Smooth muscle cell (in vitro differentiated cells): Measurements from ENCODE around the gene CD200. TPM values are rescaled to one million over a fixed set of nuclear protein-coding genes. Genes with fewer than 3 reads are reported as not detected.

Source experiments
- DNase-seq: peaks from one replicate; lab custom pipeline; 2025; ENCODE audit not compliant: unreplicated experiment; lab: John Stamatoyannopoulos, UW
- H2AFZ ChIP-seq: fragments of 200-600 bp; sonication (generic); 2 replicates; pipeline ENCODE4 v1.6.0; 2016; ENCODE audit warnings: antibody characterized with exemption, low read depth, mild to moderate bottlenecking
- H3F3A ChIP-seq: fragments of 200-600 bp; sonication (generic); 2 replicates; pipeline ENCODE4 v1.6.0; 2017; ENCODE audit warnings: antibody characterized with exemption, low read depth
- H3K27ac ChIP-seq: fragments of 200-600 bp; sonication (generic); 2 replicates; pipeline ENCODE4 v1.5.1; 2016; ENCODE audit warnings: low read depth, mild to moderate bottlenecking
- H3K27me3 ChIP-seq: fragments of 200-600 bp; sonication (generic); 2 replicates; pipeline ENCODE4 v1.6.1; 2016; ENCODE audit warnings: low read depth, mild to moderate bottlenecking
- H3K36me3 ChIP-seq: fragments of 200-600 bp; sonication (generic); 2 replicates; pipeline ENCODE4 v1.5.1; 2016; ENCODE audit warnings: low read depth
- H3K4me1 ChIP-seq: fragments of 200-600 bp; sonication (generic); 2 replicates; pipeline ENCODE4 v1.5.1; 2016; ENCODE audit warnings: low read depth
- H3K4me2 ChIP-seq: fragments of 200-600 bp; sonication (generic); 2 replicates; pipeline ENCODE4 v1.6.0; 2016; ENCODE audit warnings: mild to moderate bottlenecking
- H3K4me3 ChIP-seq: fragments of 200-600 bp; sonication (generic); 2 replicates; pipeline ENCODE4 v1.5.1; 2016; ENCODE audit warnings: mild to moderate bottlenecking
- H3K79me2 ChIP-seq: fragments of 200-600 bp; sonication (generic); 2 replicates; pipeline ENCODE4 v1.6.0; 2016; ENCODE audit warnings: low read depth, mild to moderate bottlenecking
- H3K9ac ChIP-seq: fragments of 200-600 bp; sonication (generic); 2 replicates; pipeline ENCODE4 v1.6.0; 2016; ENCODE audit warnings: low read depth
- H3K9me3 ChIP-seq: fragments of 200-600 bp; sonication (generic); replicated peaks from 2 replicates; pipeline ENCODE4 v1.5.1; 2016; ENCODE audit warnings: low read depth
- H4K20me1 ChIP-seq: fragments of 200-600 bp; sonication (generic); 2 replicates; pipeline ENCODE4 v1.6.0; 2016; ENCODE audit warnings: low read depth
- WGBS: methylation state at CpG from one replicate; pipeline ENCODE4 v1.1.7; 2016; ENCODE audit warnings: low lambda C conversion rate; 5-methylcytosine and 5-hydroxymethylcytosine counted together
- polyA plus RNA-seq: library from polyadenylated mRNA; unstranded; fragments of >200 nt; fragmentation: Nextera tagmentation; extraction: Ambion mirVana; gene quantifications from 2 replicates; pipeline ENCODE4 v1.2.1, GENCODE V29; 2016
- total RNA-seq: library from RNA; depleted of rRNA; stranded (reverse); fragments of >200 nt; gene quantifications from 2 replicates; pipeline ENCODE4 v1.2.3, GENCODE V29; 2014
- TF ChIP-seq, protein P1 (sequence below): fragments of 200-600 bp; sonication (generic); IDR thresholded peaks from 2 replicates; pipeline ENCODE4 v1.5.1; 2017; ENCODE audit warnings: borderline replicate concordance, mild to moderate bottlenecking, antibody characterized with exemption; ENCODE audit not compliant: insufficient read depth, poor library complexity, severe bottlenecking

CD200 gene
- total and polyA plus RNA-seq, 2 experiments from 2014 or later: 10.0 to 12.4 TPM

DNA sequence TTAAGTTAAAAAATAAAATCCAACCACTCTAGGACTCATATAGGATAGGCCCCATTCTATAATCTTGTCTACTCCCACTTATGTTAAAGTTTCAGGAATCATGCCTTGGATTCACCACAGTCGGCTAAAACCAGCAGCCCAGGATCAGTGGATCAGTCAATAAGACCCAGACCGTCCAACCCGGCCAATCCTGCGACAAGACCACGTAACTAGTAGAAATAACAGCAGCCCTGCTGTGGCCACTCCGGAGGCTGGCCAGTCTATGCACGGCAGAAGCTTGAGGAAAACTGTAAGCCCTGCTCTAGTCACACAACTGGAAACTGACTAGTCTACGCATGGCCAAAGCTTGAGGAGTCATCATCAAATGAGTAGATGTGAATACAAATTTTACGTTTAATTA is 26.1 kb upstream of the CD200 start:
- H3F3A ChIP-seq: no peaks in the 10 kb centered on the region
- no peak overlapping the region for H3K9ac ChIP-seq
- WGBS: 90% methylated on average over 9 of the region's 9 CpGs
- H3K27ac ChIP-seq: no peak overlapping the region
- H3K4me2 ChIP-seq: no peak overlapping the region
- H3K4me1 ChIP-seq: peaks cover 43% of the 10 kb centered on the region
- no peaks in the 10 kb centered on the region for H3K36me3 ChIP-seq
- H3K9me3 ChIP-seq: no peaks in the 10 kb centered on the region
- no peaks in the 10 kb centered on the region for H3K79me2 ChIP-seq
- TF ChIP-seq, protein P1, sequence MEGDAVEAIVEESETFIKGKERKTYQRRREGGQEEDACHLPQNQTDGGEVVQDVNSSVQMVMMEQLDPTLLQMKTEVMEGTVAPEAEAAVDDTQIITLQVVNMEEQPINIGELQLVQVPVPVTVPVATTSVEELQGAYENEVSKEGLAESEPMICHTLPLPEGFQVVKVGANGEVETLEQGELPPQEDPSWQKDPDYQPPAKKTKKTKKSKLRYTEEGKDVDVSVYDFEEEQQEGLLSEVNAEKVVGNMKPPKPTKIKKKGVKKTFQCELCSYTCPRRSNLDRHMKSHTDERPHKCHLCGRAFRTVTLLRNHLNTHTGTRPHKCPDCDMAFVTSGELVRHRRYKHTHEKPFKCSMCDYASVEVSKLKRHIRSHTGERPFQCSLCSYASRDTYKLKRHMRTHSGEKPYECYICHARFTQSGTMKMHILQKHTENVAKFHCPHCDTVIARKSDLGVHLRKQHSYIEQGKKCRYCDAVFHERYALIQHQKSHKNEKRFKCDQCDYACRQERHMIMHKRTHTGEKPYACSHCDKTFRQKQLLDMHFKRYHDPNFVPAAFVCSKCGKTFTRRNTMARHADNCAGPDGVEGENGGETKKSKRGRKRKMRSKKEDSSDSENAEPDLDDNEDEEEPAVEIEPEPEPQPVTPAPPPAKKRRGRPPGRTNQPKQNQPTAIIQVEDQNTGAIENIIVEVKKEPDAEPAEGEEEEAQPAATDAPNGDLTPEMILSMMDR: no peak
- no peaks in the 10 kb centered on the region for H3K27me3 ChIP-seq
- no peaks in the 10 kb centered on the region for H4K20me1 ChIP-seq
- no peak overlapping the region for H3K4me3 ChIP-seq
- H2AFZ ChIP-seq: no peak overlapping the region
- no peak for DNase-seq

DNA sequence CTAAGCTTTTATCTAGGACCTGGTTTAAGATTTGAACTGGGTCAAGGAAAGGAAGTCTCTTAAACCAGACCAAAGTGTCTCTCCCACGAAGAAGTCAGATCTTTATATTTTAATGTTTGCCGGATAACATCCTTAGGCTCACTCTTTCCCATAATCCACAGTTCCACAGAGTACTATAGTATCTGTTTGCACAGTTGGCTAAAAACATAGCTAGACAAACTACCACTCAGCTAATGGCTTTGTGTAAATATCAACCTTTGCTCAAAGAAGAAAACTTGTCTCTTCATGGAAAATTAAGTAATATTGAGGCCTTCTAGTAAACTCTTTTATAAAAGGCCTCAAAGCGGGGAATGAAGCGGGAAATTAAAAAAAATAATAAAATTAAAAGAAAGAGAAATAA is 25.4 kb upstream of the CD200 start:
- H3K4me2 ChIP-seq: no peak overlapping the region
- 70% methylated on average over 4 of the region's 4 CpGs for WGBS

DNA sequence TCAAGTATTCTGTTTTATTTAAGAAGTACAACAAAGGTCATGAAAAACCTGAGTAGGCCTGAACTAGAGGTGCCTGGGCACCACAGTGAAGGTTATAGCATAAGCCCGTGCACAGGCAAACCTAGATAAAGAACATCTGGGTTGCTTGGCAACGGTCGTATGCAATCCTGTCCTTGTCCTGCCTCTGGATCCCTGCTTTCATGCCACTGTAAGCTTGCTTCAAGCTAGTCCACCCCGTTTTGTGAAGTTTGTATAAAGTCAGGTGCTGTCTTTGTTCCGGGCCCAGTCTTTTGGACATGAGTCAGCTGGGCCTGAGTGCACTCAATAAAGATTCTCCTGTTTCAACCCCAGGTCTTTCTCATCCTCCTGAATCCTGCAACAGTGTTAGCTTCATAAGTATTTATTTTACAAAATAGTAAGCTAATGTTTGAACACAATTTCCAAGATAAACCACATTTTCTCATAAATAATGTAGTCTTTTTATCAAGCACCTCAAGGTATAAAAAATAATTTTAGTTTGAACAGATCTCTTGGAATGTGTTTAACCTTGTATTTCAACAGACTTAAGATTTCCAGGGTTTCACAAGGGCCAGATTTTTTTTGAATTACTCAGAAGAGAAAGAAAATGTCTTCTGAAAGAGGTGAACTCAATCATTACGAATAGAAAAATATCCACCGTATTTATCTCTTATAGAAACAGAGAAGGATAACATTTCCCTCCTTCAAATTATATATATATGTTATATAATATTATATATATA is 24.6 kb upstream of the CD200 start:
- Histone ChIP-seq H3K27ac (peak overlapping the region; percentile 71), H3K9ac (peak overlapping the region; percentile 30)
- DNase-seq: no peak

More for the DNA sequence above, 25.4 kb upstream of the CD200 start:
- Histone ChIP-seq H3K9me3 (no peaks in the 10 kb centered on the region), H3K27ac (peak overlapping the region; percentile 71), H3K4me1 (peaks cover 40% of the 10 kb centered on the region), H3K27me3 (no peaks in the 10 kb centered on the region), H3F3A (no peaks in the 10 kb centered on the region), H3K4me3 (no peak overlapping the region), H4K20me1 (no peaks in the 10 kb centered on the region), H3K79me2 (no peaks in the 10 kb centered on the region), H3K36me3 (no peaks in the 10 kb centered on the region), H3K9ac (no peak overlapping the region), H2AFZ (no peak overlapping the region)
- no peak for DNase-seq
- TF ChIP-seq, protein P1: no peak

More for the DNA sequence above, 24.6 kb upstream of the CD200 start:
- Histone ChIP-seq H3K4me3 (no peak overlapping the region), H3K27me3 (no peaks in the 10 kb centered on the region), H2AFZ (no peak overlapping the region), H3K36me3 (no peaks in the 10 kb centered on the region), H3K9me3 (no peaks in the 10 kb centered on the region), H3K79me2 (no peaks in the 10 kb centered on the region), H4K20me1 (no peaks in the 10 kb centered on the region), H3K4me1 (peaks cover 36% of the 10 kb centered on the region), H3K4me2 (peak overlapping the region; percentile 0), H3F3A (no peaks in the 10 kb centered on the region)
- WGBS: 38% methylated on average over 7 of the region's 7 CpGs
- TF ChIP-seq, protein P1: no peak
